Endometrium (tissue), 2 donors: ENCODE measurements around the gene PDE4B.

ENCODE experiments used
- FAIRE-seq: peaks from 2 replicates; lab custom pipeline; 2012; peaks lifted over from hg19 to GRCh38; lab: Jason Lieb, UNC
- donor health status: control.
- donor health status: control.

PDE4B gene

DNA sequence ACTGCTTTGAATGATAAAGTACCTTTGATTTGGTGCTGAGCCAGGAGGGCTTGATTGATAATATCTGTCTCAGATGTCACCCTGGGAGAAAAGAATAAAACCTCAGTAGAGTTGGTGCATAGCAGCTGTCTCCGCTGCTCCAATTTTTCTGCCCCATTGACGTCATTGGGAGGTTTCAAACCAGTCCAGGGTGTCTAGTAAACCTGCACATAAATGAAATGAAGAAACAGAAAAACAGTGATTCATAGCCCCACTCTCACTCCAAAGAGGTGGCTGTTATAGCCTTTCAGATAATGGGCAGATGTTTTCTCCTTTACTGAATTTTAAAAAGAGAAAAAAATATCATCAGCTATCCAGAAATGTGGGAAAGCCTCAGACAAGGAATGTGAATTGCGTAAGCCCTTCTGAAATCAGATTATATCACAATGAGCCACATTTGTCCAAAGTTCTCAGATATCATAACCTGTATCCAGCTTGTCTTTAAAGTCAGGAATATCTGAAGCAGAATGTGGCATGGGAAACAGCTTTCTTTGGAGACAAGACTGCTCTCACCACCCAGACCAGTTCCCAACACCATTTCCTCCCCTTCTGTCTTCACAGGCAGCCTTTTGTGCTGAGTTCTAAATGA is 390.0 kb downstream of the PDE4B start:
- no peak for FAIRE-seq

DNA sequence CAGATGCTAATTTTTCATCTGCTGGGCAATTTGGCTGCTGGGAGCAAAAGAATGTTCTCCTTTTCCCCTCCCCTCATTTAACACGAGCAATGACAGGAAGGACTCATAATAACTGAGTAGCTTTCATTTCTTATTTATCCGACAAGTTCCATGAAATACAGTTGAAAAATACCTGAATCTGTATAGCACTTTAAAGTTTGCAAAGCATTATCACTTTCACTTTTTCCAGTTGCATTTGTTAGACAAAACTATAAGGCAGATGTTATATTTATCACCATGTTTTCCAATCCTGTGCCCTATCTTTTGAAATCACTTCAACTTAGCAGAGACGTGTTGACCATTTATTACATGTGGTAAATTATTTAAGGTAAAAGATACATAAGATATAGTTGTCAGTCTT is 390.7 kb downstream of the PDE4B start:
- no peak for FAIRE-seq

DNA sequence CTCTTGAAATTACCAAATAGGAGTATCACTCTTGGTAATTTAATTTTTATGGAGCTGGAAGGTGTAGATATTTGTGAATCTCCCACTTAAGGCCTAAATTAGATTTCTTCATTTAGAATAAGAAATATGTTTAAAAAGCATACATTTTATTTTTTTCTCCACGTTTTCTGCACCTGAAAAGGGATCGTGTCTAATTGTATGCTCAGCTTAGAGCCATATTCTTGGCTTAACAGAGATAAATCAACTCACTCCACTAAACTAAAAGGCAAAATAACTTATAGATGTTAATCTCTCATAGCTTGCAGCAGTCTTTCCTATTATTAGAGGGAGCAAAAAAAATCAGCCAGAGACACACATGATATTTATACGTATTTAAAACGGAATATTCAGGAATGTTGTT is 404.4 kb downstream of the PDE4B start:
- FAIRE-seq: no peak

DNA sequence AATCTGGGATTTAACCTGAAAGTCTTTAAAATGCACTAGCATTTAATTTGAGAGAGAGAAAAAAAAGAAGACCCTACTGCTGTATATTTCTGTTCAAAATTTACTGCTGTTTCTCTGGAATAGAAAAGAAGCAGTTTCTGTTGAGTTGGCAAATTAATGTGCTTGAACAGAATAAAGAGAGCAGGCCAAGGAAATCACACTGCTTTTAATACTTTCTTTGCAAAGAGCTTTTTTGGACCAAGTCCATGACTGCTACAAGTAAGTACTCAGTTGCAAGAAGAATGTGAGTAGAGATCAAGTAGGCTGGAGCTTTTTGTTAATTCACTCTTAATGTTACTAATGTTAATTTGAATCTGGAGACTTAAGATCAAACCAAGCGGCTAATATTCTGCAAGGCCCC is 405.1 kb downstream of the PDE4B start:
- peak; percentile 43 for FAIRE-seq

DNA sequence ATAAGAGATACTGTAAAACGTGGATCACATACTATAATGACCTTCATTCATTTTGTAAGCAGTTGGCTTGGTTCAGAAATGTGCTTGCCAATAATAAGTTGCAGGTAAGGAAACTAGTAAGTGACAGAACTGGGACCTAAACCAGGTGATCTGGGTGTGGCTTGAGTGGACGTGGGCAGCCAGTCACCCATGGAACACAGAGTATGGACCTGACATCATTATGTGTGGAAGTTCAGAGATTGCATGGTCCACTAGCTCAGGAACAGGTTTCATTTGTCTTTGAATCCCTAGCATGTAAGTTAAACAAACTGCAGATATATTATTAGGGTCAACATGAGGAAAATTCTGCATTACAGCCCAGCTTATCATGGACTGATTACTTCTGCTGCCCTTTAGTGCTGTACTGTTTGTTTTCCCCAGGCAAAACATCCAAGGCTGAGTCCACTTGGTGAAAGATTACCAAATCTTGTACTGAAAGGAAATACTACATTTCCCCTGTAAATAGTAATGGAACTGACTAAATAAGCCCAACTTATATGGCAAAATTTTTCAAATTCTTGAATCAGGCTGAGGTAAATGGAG is 414.0 kb downstream of the PDE4B start:
- no peak for FAIRE-seq

DNA sequence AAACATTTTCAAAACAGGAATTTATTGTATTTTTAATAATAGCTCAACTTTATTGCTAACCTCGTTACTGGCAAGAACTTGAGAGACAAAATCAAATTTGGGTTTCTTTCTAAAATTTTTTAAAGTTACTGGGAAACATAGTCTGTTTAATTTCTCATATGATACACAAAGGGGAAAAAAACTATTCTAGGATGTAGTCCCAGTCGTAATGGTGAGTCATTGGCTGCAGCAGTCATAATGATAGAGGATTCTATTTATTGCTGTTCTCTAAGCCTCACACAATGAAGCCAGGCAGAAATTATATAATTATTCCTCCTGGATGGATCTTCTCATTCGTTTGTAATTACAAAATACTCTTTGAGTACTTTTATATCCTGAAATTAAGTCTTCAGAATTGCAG is 414.8 kb downstream of the PDE4B start:
- peak; percentile 82 for FAIRE-seq

DNA sequence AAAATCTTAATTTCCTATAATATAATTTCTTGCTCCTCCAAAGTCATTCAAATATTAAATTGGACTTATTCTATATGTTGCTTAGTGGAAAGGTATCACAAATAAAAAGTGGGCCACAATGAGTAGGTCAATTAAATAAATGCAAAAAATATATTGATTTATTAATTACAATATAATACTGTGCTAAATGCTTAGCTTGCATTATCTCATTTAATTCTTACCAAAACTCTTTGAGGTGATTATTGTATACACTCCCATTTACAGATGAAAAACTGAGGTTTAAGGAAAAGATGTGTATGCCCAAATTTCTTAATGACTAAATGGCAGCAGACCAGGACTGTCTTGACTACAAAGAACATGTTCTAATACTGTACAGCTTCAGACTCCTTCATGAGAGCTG is 415.9 kb downstream of the PDE4B start:
- no peak for FAIRE-seq

DNA sequence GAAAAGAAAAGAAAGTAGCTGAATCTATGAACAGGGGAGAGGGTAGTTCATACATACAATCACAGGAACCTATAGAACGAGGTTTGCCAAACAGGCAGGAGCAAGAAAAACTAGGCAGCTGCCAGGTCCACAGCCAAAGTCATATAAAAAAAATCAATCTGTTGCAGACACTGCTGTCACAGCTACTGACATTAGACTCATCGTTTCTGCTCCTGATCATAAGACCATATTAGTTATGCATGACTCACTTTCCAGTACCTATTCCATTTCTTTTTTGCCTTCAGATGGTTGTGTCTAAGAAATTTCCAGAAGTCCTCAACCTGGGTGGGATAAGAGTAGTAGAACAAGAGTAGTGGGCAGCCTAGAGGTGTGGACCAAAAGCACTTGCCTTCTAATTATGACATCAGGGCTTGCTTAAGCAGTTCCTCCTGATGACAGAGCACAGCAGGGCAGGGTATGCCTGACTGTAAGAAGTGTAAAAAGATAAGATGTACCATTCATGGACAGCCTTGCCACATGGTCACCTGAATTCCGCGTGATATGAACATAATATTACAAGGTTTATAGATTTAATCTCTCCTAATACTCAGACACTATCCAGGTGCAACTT is 418.0 kb downstream of the PDE4B start:
- no peak for FAIRE-seq

DNA sequence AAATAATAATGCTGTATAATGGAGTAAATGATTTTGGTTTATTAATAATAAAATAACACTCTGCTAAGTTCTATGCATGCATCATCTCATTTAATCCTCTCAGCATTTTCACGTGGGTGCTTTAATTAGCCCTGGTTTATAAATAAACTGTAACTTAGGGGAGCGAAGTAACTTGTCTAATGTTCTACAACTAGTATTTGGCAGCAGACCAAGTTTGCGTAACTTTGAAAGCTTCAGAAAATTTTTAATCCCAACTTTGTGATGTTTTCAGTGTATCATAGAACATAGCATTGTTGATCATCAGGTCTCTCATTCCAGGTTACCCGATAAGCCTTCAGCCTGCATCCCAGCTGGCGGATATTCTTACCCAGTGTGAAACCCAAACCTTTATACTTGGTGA is 418.8 kb downstream of the PDE4B start:
- FAIRE-seq: no peak

DNA sequence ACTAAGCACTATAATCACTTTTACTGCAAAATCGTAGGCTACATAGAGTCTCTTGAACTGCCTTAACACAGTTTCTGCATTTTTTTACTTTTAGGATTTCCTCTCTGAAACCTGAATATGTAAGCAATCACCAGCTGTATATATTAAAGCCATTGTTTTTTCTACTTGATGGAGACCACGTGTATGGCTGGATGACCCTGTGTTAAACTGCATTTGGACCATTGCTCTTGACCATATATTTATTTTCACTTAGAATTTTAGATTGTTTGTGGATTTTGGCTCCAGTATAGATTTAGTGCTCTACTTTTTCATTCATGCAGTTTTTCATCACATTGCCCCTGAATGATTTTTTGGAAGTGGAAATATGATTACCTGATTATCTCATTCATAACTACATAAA is 420.8 kb downstream of the PDE4B start:
- no peak for FAIRE-seq

DNA sequence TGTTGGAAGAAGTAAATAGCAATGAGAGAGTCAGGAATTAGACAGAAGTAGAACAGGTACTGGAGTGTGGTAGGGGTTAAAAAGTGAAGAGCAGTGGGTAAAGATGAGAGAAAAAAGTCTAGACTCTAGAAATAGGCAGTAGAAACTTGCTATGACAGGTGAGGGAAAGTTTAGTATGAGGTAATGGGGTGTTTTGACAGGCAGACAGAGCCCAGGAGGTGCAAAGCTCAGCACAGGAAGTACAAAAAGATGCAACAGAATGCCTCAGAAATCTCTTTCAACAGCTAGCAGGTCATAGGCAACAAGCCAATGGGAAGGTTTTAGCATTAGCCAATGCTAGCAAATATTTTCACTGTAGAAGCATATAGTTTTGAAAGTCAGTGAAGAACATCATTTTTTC is 422.2 kb downstream of the PDE4B start:
- FAIRE-seq: no peak

DNA sequence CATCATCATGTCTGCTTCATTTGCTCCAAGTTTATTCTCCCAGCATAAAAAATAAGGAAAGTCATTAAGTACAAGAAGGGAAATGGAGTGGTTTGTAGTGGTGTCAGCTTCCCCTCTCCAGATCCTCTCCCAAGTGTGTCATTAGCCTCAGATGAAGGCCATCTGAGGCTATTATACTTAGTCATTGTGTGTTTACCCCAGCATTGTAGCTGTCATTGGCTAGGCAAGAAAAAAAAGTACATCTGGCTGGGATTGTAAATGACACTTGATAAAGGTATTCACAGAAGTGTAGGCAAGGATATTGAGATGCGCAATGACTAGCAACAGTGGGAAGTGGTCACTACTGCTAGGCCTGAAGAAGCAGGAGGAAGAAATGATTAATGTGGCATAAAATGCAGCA is 424.3 kb downstream of the PDE4B start:
- no peak for FAIRE-seq

DNA sequence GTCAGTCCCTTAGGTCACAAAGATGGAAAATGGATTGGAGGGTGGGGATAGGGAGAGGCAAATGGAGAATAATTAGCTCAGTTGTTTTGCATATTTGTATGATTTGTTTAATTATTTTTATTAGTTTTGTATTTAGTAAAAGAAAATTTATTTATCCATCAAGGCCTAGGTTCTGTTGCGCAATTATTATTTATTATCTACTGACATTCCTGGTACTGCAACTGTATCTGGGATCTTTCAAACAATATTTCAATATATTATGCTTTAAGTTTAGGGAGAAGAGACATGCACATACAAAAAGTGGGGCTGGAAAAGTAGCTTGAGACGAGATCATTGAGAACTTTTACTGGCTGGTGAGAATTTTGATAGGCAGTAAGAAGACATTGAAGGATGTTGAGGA is 424.9 kb downstream of the PDE4B start:
- FAIRE-seq: no peak

DNA sequence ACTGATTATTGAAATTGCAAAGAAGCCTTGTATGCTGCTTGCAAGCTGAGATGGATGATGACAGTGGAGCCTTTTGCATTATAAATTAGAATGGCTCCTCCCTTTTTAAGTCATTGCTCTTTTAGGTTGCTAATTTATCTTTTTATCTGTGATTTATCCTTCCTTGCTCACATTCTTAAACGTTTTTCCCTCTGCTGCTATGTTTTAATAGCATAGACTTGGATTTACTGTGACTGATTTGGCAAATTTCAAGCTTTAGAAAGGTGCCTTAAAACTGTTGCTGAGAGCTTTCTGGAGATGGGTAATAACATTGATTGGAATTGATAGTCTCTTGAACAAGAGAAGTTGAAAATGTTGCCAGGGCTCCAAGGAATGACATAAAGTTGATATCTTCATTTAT is 427.8 kb downstream of the PDE4B start:
- no peak for FAIRE-seq

DNA sequence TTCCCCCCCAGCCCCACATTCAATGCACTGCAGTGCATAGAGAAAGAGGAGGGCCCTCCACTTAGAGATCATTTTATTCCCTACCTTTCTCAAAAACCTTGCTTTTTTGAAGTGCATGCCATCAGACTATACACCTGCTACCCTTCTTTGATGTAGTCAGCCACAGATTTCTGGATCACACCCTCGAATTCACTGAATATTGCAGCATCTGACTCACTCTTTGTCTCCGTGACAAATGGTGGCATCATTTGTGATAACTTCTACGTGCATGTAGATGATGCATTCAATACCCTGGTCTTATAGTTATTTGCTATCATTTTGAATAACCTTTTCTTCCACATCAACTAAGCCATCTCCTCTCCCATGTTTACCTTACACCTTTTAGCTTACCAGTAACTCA is 431.0 kb downstream of the PDE4B start:
- no peak for FAIRE-seq

DNA sequence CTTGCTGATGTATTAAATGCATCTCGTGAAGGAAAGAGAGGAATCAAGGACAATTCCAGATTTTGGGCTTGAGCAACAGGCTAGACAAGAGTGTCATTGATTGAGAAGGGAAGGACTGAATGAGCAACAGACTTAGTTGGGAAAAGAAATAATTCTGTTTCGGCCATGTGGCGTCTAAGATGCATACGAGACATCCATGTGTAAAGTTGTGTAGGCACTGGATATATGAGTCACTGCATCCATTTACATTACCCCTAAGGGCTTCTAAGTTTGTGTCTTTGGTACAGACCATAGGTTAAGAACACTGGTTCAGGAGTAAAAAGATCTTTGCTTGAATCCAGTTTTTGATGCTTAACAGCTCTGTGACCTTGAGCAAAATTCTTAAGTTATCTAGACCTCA is 434.3 kb downstream of the PDE4B start:
- no peak for FAIRE-seq

DNA sequence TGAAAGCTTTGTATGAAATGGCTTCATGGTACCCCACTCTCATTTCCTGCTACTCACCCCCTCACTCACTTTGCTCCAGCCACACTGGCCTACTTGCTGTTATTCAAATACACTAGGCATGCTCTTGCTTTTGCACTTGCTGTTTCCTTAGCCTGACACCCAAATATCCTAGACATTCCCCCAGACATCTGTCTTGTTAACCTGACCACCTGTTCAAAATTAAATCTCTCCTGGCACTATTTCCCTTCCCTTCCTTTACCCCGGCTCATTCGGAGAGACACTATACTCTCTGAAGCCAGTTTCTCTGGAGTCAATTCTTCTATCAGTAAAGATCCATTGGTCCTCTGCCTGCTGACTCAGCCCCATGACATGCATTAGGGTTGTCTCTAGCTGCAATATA is 435.3 kb downstream of the PDE4B start:
- no peak for FAIRE-seq

DNA sequence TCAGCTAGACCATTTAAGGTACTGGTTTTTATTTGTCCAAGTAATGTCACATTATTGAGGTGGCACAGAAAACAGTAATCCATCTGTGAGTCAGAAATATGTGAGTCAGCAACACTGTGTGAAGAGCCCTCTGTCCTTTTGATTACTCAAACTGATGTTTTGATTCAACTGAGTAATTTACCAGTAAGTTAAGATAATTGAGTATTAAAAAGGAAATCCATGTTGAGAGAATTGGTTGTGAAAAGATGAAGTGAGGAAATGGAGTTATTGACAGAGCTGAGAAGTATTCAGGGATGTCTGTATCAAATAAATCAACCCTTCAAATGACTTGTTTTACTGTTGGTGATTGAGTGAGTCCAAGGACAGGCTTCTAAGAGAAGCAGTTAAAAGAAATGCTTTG is 438.5 kb downstream of the PDE4B start:
- FAIRE-seq: no peak

DNA sequence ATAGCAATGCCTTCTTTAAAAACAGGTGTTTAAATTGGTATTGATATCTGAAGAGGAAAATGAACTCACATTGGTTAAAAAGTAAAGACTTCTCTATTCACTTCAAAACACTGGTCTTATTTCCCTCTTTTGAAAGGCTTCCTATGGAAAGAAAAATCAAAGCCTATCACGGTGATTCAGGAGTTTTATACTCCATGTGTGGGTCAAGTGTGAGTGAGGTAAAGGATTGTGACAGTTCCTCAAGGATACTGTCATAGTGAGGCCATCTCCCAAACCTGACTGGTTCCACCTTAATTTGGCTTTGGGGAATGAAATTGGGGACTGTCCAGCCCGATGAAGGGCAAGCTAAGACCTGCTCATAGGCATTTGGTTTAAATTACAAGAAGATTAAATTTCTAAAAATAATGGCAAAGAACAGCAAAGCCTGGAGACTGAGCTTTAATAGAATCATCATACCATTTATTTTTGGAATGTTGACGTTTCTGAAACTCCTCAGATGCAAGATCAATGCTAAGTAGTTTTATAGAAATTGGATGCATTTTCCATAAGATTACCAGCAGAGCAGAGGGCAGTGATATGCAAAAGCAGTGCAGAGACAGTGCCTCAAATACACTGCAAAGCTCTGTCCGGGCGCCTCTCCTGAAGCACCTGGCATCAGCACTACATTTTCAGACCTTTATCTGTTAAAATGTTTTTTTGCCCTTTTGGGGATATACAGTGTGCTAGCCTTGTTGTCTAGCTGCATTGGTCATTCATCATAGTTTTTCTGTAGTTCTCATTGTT is 439.2 kb downstream of the PDE4B start:
- no peak for FAIRE-seq

DNA sequence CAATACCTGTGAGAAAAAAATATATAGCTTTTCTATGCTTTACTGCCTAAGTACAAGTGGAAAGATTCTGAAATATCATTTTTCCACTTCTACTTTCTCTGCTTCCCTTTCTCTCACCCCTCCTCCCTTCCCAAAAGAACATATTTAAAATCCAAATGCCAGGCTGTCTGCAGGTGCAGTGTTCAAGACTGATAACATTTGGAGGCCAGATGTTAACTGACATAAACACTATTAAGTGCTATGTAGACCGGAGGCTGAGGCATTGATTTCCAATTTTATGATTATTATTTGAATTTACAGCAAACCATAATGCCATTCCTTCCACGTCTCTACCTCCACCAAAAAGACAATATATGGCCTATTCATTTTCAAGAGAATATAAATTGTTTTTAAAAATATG is 444.3 kb downstream of the PDE4B start:
- FAIRE-seq: no peak

DNA sequence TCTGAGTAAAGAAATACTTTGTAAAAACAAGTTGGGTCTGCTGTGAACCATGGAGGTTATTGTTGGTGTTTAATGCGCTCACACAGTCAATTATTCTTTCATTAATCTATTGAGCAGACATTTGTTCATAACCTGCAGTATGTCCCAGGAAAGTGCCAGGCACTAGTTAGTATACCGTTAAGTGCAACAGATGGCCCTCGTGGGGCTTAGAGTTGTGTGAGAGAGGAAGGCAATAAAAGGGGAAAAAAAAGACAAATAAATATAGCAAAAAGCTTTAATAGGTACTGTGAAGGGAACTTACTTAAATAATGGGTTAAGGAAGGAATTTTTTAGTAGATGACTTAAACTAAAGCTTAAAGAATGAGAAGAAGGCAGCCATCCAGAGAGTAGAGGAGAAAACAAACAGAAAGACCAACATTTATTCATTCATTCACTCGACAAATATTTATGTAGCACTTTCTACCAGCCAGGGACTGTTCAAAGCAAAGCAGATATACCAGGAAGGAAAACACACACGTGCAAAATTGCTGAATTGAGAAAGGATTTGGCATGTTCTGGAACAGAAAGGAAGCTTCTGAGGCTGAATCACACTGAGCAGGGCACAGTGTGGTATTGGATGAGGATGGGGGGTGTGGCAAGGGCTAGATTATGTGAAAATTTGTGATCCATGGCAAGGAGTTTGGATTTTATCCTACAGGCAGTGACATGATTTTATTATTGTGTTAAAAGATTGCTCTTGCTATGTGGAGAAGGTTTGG is 445.2 kb downstream of the PDE4B start:
- no peak for FAIRE-seq

DNA sequence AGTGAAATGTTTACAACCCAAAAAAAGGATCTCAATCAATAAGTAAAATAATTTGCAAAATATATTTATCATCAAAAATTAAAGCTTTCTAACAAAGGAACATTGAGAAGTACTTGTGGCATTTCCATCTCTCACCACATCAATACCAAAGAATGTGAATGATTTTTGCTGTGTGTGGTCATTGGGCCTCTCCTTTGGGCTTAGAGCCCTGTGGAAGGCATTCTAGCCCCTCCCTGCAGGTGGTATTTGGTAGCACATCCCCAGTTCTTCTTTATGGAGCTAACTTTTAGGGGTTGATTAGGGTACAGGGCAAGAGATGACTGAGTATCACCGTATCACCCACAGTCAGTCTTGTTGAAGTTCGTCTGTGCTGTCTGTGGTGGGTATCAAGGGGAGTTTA is 447.1 kb downstream of the PDE4B start:
- no peak for FAIRE-seq
